OCI-LY1 (cell line): Measurements from ENCODE around the gene ZNF521.

Source experiments
- H2AFZ ChIP-seq: fragments of 200-600 bp; sonication (generic), shearing (Covaris generic); 2 replicates; pipeline ENCODE4 v1.6.0; 2014; ENCODE audit warnings: antibody characterized with exemption, mild to moderate bottlenecking, low read length
- H3F3A ChIP-seq: fragments of 200-600 bp; sonication (generic), shearing (Covaris generic); 2 replicates; pipeline ENCODE4 v1.6.0; 2014; ENCODE audit warnings: mild to moderate bottlenecking, antibody characterized with exemption, low read length, moderate library complexity; ENCODE audit not compliant: insufficient read depth
- H3K27ac ChIP-seq: fragments of 200-600 bp; sonication (generic); 2 replicates; pipeline ENCODE4 v1.5.1; 2014; ENCODE audit warnings: low read length, mixed run types, mild to moderate bottlenecking, low read depth; ENCODE audit not compliant: poor library complexity, severe bottlenecking
- H3K27me3 ChIP-seq: fragments of 200-600 bp; sonication (generic); 2 replicates; pipeline ENCODE4 v1.6.0; 2014; ENCODE audit warnings: antibody characterized with exemption, mild to moderate bottlenecking, low read length, moderate library complexity; ENCODE audit not compliant: insufficient read depth
- H3K36me3 ChIP-seq: fragments of 200-600 bp; sonication (generic); 2 replicates; pipeline ENCODE4 v1.6.1; 2014; ENCODE audit warnings: mild to moderate bottlenecking, antibody characterized with exemption, low read length, moderate library complexity, mixed read lengths; ENCODE audit not compliant: insufficient read depth
- H3K4me1 ChIP-seq: fragments of 200-600 bp; sonication (generic); 2 replicates; pipeline ENCODE4 v1.5.1; 2014; ENCODE audit warnings: mild to moderate bottlenecking, low read length, moderate library complexity; ENCODE audit not compliant: insufficient read depth, severe bottlenecking
- H3K4me2 ChIP-seq: fragments of 200-600 bp; sonication (generic), shearing (Covaris generic); 2 replicates; pipeline ENCODE4 v1.6.1; 2014; ENCODE audit warnings: low read length
- H3K4me3 ChIP-seq: fragments of 200-600 bp; sonication (generic); 2 replicates; pipeline ENCODE4 v1.5.1; 2014; ENCODE audit warnings: low read length, low read depth, mild to moderate bottlenecking, mixed read lengths; ENCODE audit not compliant: poor library complexity, severe bottlenecking
- H3K79me2 ChIP-seq: fragments of 200-600 bp; shearing (Covaris generic); 2 replicates; pipeline ENCODE4 v1.6.1; 2016; ENCODE audit warnings: mixed run types, low read length, mixed read lengths; ENCODE audit not compliant: insufficient read depth
- H3K9ac ChIP-seq: fragments of 200-600 bp; sonication (generic), shearing (Covaris generic); 2 replicates; pipeline ENCODE4 v1.6.1; 2014; ENCODE audit warnings: mild to moderate bottlenecking, low read length, mixed read lengths
- H3K9me2 ChIP-seq: fragments of 200-600 bp; sonication (generic), shearing (Covaris generic); 2 replicates; pipeline ENCODE4 v1.6.1; 2014; ENCODE audit warnings: low read depth, mild to moderate bottlenecking, low read length, mixed read lengths
- H3K9me3 ChIP-seq: fragments of 200-600 bp; shearing (Covaris generic); 2 replicates; pipeline ENCODE4 v1.6.1; 2014; ENCODE audit warnings: low read length, mixed read lengths
- H4K20me1 ChIP-seq: fragments of 200-600 bp; sonication (generic), shearing (Covaris generic); 2 replicates; pipeline ENCODE4 v1.6.0; 2016; ENCODE audit warnings: mild to moderate bottlenecking, low read length; ENCODE audit not compliant: insufficient read depth
- EZH2 ChIP-seq: fragments of 200-600 bp; sonication (generic), shearing (Covaris generic); IDR thresholded peaks from 2 replicates; pipeline ENCODE4 v1.8.0; 2017; ENCODE audit warnings: borderline replicate concordance, mixed run types, mild to moderate bottlenecking, antibody characterized with exemption, low read length, moderate library complexity, mixed read lengths
- TF ChIP-seq, protein P1 (sequence below): fragments of 200-600 bp; sonication (generic), shearing (Covaris generic); IDR thresholded peaks from 2 replicates; pipeline ENCODE4 v1.5.1; 2017; ENCODE audit warnings: mild to moderate bottlenecking, antibody characterized with exemption, low read length, moderate library complexity, mixed read lengths

ZNF521 gene

GRCh38 chr18:25279556-25279955, 72.4 kb downstream of the ZNF521 start:
- no peaks in the 10 kb centered on the region for H3K9me2 ChIP-seq
- no peaks in the 10 kb centered on the region for H3K9me3 ChIP-seq
- no peaks in the 10 kb centered on the region for H3F3A ChIP-seq
- H3K4me1 ChIP-seq, result peaks cover 50% of the 10 kb centered on the region
- H3K36me3 ChIP-seq, result no peaks in the 10 kb centered on the region
- no peaks in the 10 kb centered on the region for H3K79me2 ChIP-seq
- no peaks in the 10 kb centered on the region for H3K27me3 ChIP-seq
- H3K9ac ChIP-seq, result no peak overlapping the region
- H4K20me1 ChIP-seq, result no peaks in the 10 kb centered on the region
- H3K4me3 ChIP-seq, result no peak overlapping the region
- H3K27ac ChIP-seq, result no peak overlapping the region
- no peak for TF ChIP-seq EZH2
- no peak overlapping the region for H3K4me2 ChIP-seq
- H2AFZ ChIP-seq, result no peak overlapping the region

DNA sequence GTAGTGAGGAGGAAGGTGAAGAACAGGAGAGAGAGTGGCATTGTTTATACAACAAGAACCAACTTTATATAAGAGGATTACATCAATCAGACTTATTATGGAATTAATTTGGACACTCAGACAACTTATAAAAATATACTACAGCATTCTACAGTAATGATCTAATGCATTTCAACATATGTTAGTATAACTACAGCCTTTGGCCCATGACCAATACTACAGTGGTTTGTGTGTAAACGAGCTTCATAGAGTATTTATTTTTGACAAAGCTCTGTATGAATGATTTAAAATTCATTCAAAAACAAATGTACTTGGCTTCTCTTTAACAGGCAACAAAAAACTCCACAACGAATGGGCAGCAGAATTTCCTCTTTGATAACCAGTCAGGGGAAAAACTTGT, 72.8 kb downstream of the ZNF521 start:
- no peak for TF ChIP-seq EZH2
- no peaks in the 10 kb centered on the region for H3F3A ChIP-seq
- H3K4me2 ChIP-seq, result no peak overlapping the region
- H3K79me2 ChIP-seq, result no peaks in the 10 kb centered on the region
- no peak overlapping the region for H3K4me3 ChIP-seq
- H3K4me1 ChIP-seq, result peaks cover 46% of the 10 kb centered on the region
- H2AFZ ChIP-seq, result no peak overlapping the region
- H3K9me2 ChIP-seq, result no peaks in the 10 kb centered on the region
- no peaks in the 10 kb centered on the region for H3K36me3 ChIP-seq
- no peaks in the 10 kb centered on the region for H3K27me3 ChIP-seq
- H3K27ac ChIP-seq, result no peak overlapping the region
- no peaks in the 10 kb centered on the region for H4K20me1 ChIP-seq
- no peak overlapping the region for H3K9ac ChIP-seq
- H3K9me3 ChIP-seq, result no peaks in the 10 kb centered on the region

DNA sequence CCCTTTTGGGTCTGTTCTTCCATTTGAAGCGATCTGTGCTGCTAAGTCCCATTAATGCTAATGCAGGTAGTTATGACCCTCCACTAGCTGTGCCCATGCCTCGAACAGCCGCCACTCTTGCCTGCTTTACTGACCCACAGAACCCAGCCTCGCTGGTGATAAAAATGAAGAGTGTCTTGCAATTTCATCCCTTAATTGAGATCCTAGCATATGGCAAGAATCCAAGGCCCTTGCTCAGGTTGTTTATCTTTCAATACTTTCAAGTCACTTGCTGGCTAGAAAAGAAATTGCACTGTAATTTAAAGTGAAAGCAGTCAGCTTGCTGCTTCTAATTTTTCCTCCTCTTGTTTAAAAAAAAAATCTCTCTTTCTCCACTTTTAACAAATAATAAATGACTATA, 73.6 kb downstream of the ZNF521 start:
- Histone ChIP-seq H3K36me3 (no peaks in the 10 kb centered on the region), H3K27ac (no peak overlapping the region), H3K79me2 (no peaks in the 10 kb centered on the region)

GRCh38 chr18:25275412-25276001, 76.5 kb downstream of the ZNF521 start:
- no peaks in the 10 kb centered on the region for H3K79me2 ChIP-seq
- H3K36me3 ChIP-seq, result no peaks in the 10 kb centered on the region
- no peak overlapping the region for H3K27ac ChIP-seq
- no peaks in the 10 kb centered on the region for H3K9me3 ChIP-seq
- no peak overlapping the region for H3K4me2 ChIP-seq
- no peaks in the 10 kb centered on the region for H3K9me2 ChIP-seq
- H2AFZ ChIP-seq, result no peak overlapping the region
- no peaks in the 10 kb centered on the region for H3F3A ChIP-seq
- H3K4me3 ChIP-seq, result no peak overlapping the region
- no peaks in the 10 kb centered on the region for H4K20me1 ChIP-seq
- no peak overlapping the region for H3K9ac ChIP-seq
- no peaks in the 10 kb centered on the region for H3K27me3 ChIP-seq
- peaks cover 22% of the 10 kb centered on the region for H3K4me1 ChIP-seq
- TF ChIP-seq EZH2, result no peak
- TF ChIP-seq, protein P1, sequence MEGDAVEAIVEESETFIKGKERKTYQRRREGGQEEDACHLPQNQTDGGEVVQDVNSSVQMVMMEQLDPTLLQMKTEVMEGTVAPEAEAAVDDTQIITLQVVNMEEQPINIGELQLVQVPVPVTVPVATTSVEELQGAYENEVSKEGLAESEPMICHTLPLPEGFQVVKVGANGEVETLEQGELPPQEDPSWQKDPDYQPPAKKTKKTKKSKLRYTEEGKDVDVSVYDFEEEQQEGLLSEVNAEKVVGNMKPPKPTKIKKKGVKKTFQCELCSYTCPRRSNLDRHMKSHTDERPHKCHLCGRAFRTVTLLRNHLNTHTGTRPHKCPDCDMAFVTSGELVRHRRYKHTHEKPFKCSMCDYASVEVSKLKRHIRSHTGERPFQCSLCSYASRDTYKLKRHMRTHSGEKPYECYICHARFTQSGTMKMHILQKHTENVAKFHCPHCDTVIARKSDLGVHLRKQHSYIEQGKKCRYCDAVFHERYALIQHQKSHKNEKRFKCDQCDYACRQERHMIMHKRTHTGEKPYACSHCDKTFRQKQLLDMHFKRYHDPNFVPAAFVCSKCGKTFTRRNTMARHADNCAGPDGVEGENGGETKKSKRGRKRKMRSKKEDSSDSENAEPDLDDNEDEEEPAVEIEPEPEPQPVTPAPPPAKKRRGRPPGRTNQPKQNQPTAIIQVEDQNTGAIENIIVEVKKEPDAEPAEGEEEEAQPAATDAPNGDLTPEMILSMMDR, result no peak

More for the DNA sequence above, 73.6 kb downstream of the ZNF521 start:
- TF ChIP-seq EZH2, result no peak
- TF ChIP-seq, protein P1, result no peak
- H3F3A ChIP-seq, result no peaks in the 10 kb centered on the region
- no peaks in the 10 kb centered on the region for H3K9me2 ChIP-seq
- H4K20me1 ChIP-seq, result no peaks in the 10 kb centered on the region
- H3K27me3 ChIP-seq, result no peaks in the 10 kb centered on the region
- H2AFZ ChIP-seq, result no peak overlapping the region
- no peaks in the 10 kb centered on the region for H3K9me3 ChIP-seq
- H3K4me2 ChIP-seq, result peak overlapping the region; percentile 24; the same call in 1 of the 2 replicates
- no peak overlapping the region for H3K4me3 ChIP-seq
- peaks cover 40% of the 10 kb centered on the region for H3K4me1 ChIP-seq
- no peak overlapping the region for H3K9ac ChIP-seq
